NCI-H2171 (cell line): ENCODE results near the gene CAPZB.

ENCODE experiments used
- DNase-seq: peaks from one replicate; lab custom pipeline; 2025; lab: John Stamatoyannopoulos, UW

The CAPZB gene

GRCh38 chr1:19346026-19346425 lies 139.3 kb downstream of the CAPZB start:
- DNase-seq = no peak

GRCh38 chr1:19345391-19345790 lies 139.9 kb downstream of the CAPZB start:
- DNase-seq = no peak

- no peak for DNase-seq
Measured at GRCh38 chr1:19344831-19345230, 140.5 kb downstream of the CAPZB start.

- peak; percentile 69 for DNase-seq
Measured at GRCh38 chr1:19344372-19344810, 140.9 kb downstream of the CAPZB start.

- no peak for DNase-seq
Measured at GRCh38 chr1:19343617-19344350, 141.6 kb downstream of the CAPZB start.

- DNase-seq = no peak
Measured at GRCh38 chr1:19342894-19343616, 142.3 kb downstream of the CAPZB start.

- DNase-seq = no peak
Measured at GRCh38 chr1:19342062-19342750, 143.1 kb downstream of the CAPZB start.

- DNase-seq = peak; percentile 58
Measured at GRCh38 chr1:19341201-19342061, 143.9 kb downstream of the CAPZB start.

GRCh38 chr1:19340387-19340937 lies 144.9 kb downstream of the CAPZB start:
- no peak for DNase-seq

GRCh38 chr1:19339214-19339861 lies 146.0 kb downstream of the CAPZB start:
- no peak for DNase-seq

GRCh38 chr1:19338323-19338762 lies 147.0 kb downstream of the CAPZB start:
- DNase-seq = peak; percentile 28

GRCh38 chr1:19337289-19337688 lies 148.1 kb downstream of the CAPZB start:
- no peak for DNase-seq

GRCh38 chr1:19336543-19336942 lies 148.8 kb downstream of the CAPZB start:
- DNase-seq = no peak

- DNase-seq = no peak
Measured at GRCh38 chr1:19333587-19334354, 151.6 kb downstream of the CAPZB start.

- DNase-seq = no peak
Measured at GRCh38 chr1:19332832-19333231, 152.5 kb downstream of the CAPZB start.

GRCh38 chr1:19331262-19331878 lies 154.0 kb downstream of the CAPZB start:
- no peak for DNase-seq

- peak; percentile 55 for DNase-seq
Measured at GRCh38 chr1:19330449-19331135, 154.7 kb downstream of the CAPZB start.

- DNase-seq = no peak
Measured at GRCh38 chr1:19329611-19330010, 155.7 kb downstream of the CAPZB start.

- no peak for DNase-seq
Measured at GRCh38 chr1:19329188-19329587, 156.2 kb downstream of the CAPZB start.
